GM19035 (cell line): Measurements from ENCODE around the gene AKR1C2.
"Not testable (repeated sequence)": the region's sequence is repeated elsewhere in the genome, so short reads cannot be mapped to it uniquely, and the experiment has no call there.

ENCODE experiments used
- ATAC-seq: cut with Tn5 transposase; IDR thresholded peaks from one replicate; pipeline ENCODE4 v1.9.1; 2021; ENCODE audit not compliant: unreplicated experiment

The AKR1C2 gene

GRCh38 chr10:5025461-5025881 is 21.8 kb upstream of the AKR1C2 start:
- not testable (repeated sequence) for ATAC-seq

- no peak for ATAC-seq
These were observed 19.6 kb upstream of the AKR1C2 start for GRCh38 chr10:5023177-5023805.

GRCh38 chr10:5021624-5022290 is 18.1 kb upstream of the AKR1C2 start:
- not testable (repeated sequence) for ATAC-seq

- not testable (repeated sequence) for ATAC-seq
These were observed 16.3 kb upstream of the AKR1C2 start for GRCh38 chr10:5019770-5020612.

- not testable (repeated sequence) for ATAC-seq
These were observed 15.1 kb upstream of the AKR1C2 start for GRCh38 chr10:5018671-5019277.

- no peak for ATAC-seq
These were observed 14.5 kb upstream of the AKR1C2 start for GRCh38 chr10:5018134-5018533.

GRCh38 chr10:5014936-5015335 is 11.3 kb upstream of the AKR1C2 start:
- no peak for ATAC-seq

- ATAC-seq: not testable (repeated sequence)
These were observed 10.7 kb upstream of the AKR1C2 start for GRCh38 chr10:5014200-5014910.

GRCh38 chr10:5013385-5013784 is 9.7 kb upstream of the AKR1C2 start:
- no peak for ATAC-seq

- ATAC-seq: no peak
These were observed 8.9 kb upstream of the AKR1C2 start for GRCh38 chr10:5012595-5012994.

GRCh38 chr10:5011392-5011791 is 7.7 kb upstream of the AKR1C2 start:
- ATAC-seq: not testable (repeated sequence)

- not testable (repeated sequence) for ATAC-seq
These were observed 6.4 kb upstream of the AKR1C2 start for GRCh38 chr10:5010043-5010442.

GRCh38 chr10:5008857-5009548 is 5.3 kb upstream of the AKR1C2 start:
- ATAC-seq: not testable (repeated sequence)

GRCh38 chr10:5004501-5004900 is 844 bp upstream of the AKR1C2 start:
- not testable (repeated sequence) for ATAC-seq

GRCh38 chr10:5004030-5004385 is 351 bp upstream of the AKR1C2 start:
- ATAC-seq: not testable (repeated sequence)

GRCh38 chr10:5002013-5002727 is 1.5 kb downstream of the AKR1C2 start:
- ATAC-seq: no peak

GRCh38 chr10:4998671-4999070 is 5.0 kb downstream of the AKR1C2 start:
- ATAC-seq: no peak

GRCh38 chr10:4994260-4994659 is 9.4 kb downstream of the AKR1C2 start:
- ATAC-seq: not testable (repeated sequence)

- not testable (repeated sequence) for ATAC-seq
These were observed 11.1 kb downstream of the AKR1C2 start for GRCh38 chr10:4992564-4992963.
